IMR-90 (cell line): ENCODE data around the gene MAP3K5. TPM values are rescaled to one million over a fixed set of nuclear protein-coding genes. Genes with fewer than 3 reads are reported as not detected.
A peak's percentile ranks its signal among the peaks of the same experiment; 100 is the strongest.

Experiments
- ATAC-seq: fragments of 200-7000 bp; cut with Tn5 transposase; 2 replicates; pipeline ENCODE4 v1.9.1; 2020; ENCODE audit warnings: low read depth, mild to moderate bottlenecking, moderate library complexity
- BruUV-seq: library from RNA; stranded (reverse); fragments of 400-500 nt; replicated peaks from 2 replicates; lab custom pipeline; 2021; lab: Mats Ljungman, UMichigan
- CTCF ChIA-PET: fragments of 300-600 bp; formaldehyde crosslinking; extraction: SDS; loops from one replicate; lab custom pipeline; 2021; ENCODE audit warnings: antibody characterized with exemption; lab: Yijun Ruan, JAX
- POLR2A ChIA-PET: fragments of 300-600 bp; sonication (Branson Sonifier 250); formaldehyde crosslinking; loops from one replicate; lab custom pipeline; 2022; ENCODE audit warnings: antibody characterized with exemption; ENCODE audit not compliant: unreplicated experiment; lab: Charles Lee
- DNase-seq: peaks from one replicate; pipeline ENCODE4 v3.0.0; 2013
- H2AFZ ChIP-seq: replicated peaks from 2 replicates; pipeline ENCODE3; 2013; ENCODE audit warnings: low read length, mild to moderate bottlenecking; ENCODE audit not compliant: poor library complexity
- H2AK5ac ChIP-seq: 2 replicates; pipeline ENCODE4 v1.6.1; 2013; ENCODE audit warnings: low read depth, low read length, inconsistent platforms
- H2AK9ac ChIP-seq: replicated peaks from 2 replicates; pipeline ENCODE3; 2013; ENCODE audit warnings: mild to moderate bottlenecking, low read depth, low read length, moderate library complexity; ENCODE audit not compliant: poor library complexity
- H2BK120ac ChIP-seq: 2 replicates; pipeline ENCODE4 v1.6.1; 2013; ENCODE audit warnings: low read depth, low read length, inconsistent platforms
- H2BK15ac ChIP-seq: 3 replicates; pipeline ENCODE4 v1.6.1; 2013; ENCODE audit warnings: low read depth, low read length, inconsistent platforms
- H2BK20ac ChIP-seq: 2 replicates; pipeline ENCODE4 v1.6.1; 2013; ENCODE audit warnings: low read depth, mild to moderate bottlenecking, inconsistent platforms, low read length, moderate library complexity
- H2BK5ac ChIP-seq: 2 replicates; pipeline ENCODE4 v1.6.1; 2013; ENCODE audit warnings: mild to moderate bottlenecking, low read depth, low read length, inconsistent platforms; ENCODE audit not compliant: poor library complexity, severe bottlenecking
- H3K14ac ChIP-seq: replicated peaks from 2 replicates; pipeline ENCODE4 v1.6.1; 2013; ENCODE audit warnings: low read depth, low read length, inconsistent platforms
- H3K18ac ChIP-seq: 2 replicates; pipeline ENCODE4 v1.6.1; 2013; ENCODE audit warnings: low read depth, low read length, control low read depth
- H3K23ac ChIP-seq: 2 replicates; pipeline ENCODE4 v1.6.1; 2013; ENCODE audit warnings: low read depth, low read length, inconsistent platforms
- H3K27ac ChIP-seq: 2 replicates; pipeline ENCODE4 v1.5.1; 2013; ENCODE audit warnings: mild to moderate bottlenecking, control low read depth, low read length; ENCODE audit not compliant: insufficient read depth
- H3K27me3 ChIP-seq: 2 replicates; pipeline ENCODE4 v1.6.1; 2013; ENCODE audit warnings: low read length; ENCODE audit not compliant: control insufficient read depth, insufficient read depth
- H3K36me3 ChIP-seq: 2 replicates; pipeline ENCODE4 v1.6.1; 2013; ENCODE audit warnings: low read length, mixed read lengths; ENCODE audit not compliant: control insufficient read depth, insufficient read depth
- H3K4ac ChIP-seq: 2 replicates; pipeline ENCODE4 v1.6.1; 2013; ENCODE audit warnings: low read depth, low read length, inconsistent platforms
- H3K4me1 ChIP-seq: 2 replicates; pipeline ENCODE4 v1.6.1; 2013; ENCODE audit warnings: low read length, mixed read lengths; ENCODE audit not compliant: control insufficient read depth, insufficient read depth
- H3K4me2 ChIP-seq: 2 replicates; pipeline ENCODE4 v1.6.1; 2013; ENCODE audit warnings: low read depth, mild to moderate bottlenecking, control low read depth, low read length, moderate library complexity
- H3K4me3 ChIP-seq: 2 replicates; pipeline ENCODE4 v1.5.1; 2013; ENCODE audit warnings: low read depth, mild to moderate bottlenecking, control low read depth, low read length, moderate library complexity; ENCODE audit not compliant: insufficient read depth
- H3K56ac ChIP-seq: 2 replicates; pipeline ENCODE4 v1.6.1; 2013; ENCODE audit warnings: low read length, inconsistent platforms; ENCODE audit not compliant: insufficient read depth; ENCODE audit errors: extremely low read depth
- H3K79me1 ChIP-seq, 2 experiments: 2 replicates each; pipeline ENCODE4 v1.6.1; 2013; ENCODE audit warnings: low read length in 2 of 2, inconsistent platforms in 1 of 2, low read depth in 1 of 2
- H3K9ac ChIP-seq: 2 replicates; pipeline ENCODE4 v1.6.1; 2013; ENCODE audit warnings: low read depth, low read length, control low read depth
- H3K9me1 ChIP-seq: 2 replicates; pipeline ENCODE4 v1.6.1; 2013; ENCODE audit warnings: low read length, inconsistent platforms; ENCODE audit not compliant: insufficient read depth
- H3K9me3 ChIP-seq: 2 replicates; pipeline ENCODE4 v1.6.1; 2013; ENCODE audit warnings: low read length; ENCODE audit not compliant: control insufficient read depth, insufficient read depth
- H4K20me1 ChIP-seq: 2 replicates; pipeline ENCODE4 v1.6.1; 2013; ENCODE audit warnings: low read length, inconsistent platforms; ENCODE audit not compliant: insufficient read depth
- H4K5ac ChIP-seq: 2 replicates; pipeline ENCODE4 v1.6.1; 2013; ENCODE audit warnings: mild to moderate bottlenecking, low read depth, low read length, control low read depth
- H4K8ac ChIP-seq, 2 experiments: 2 replicates each; pipeline ENCODE4 v1.6.1; 2013; ENCODE audit warnings: low read depth in 2 of 2, low read length in 2 of 2, control low read depth in 1 of 2, inconsistent platforms in 1 of 2
- H4K91ac ChIP-seq: 2 replicates; pipeline ENCODE4 v1.6.1; 2013; ENCODE audit warnings: low read depth, low read length, inconsistent platforms; ENCODE audit not compliant: insufficient read depth
- CTCF ChIP-seq: conservative IDR thresholded peaks from 2 replicates; pipeline ENCODE4 v1.5.1; 2012; ENCODE audit warnings: mild to moderate bottlenecking, low read depth, low read length, improper control_type of control experiment
- MAZ ChIP-seq: IDR thresholded peaks from 2 replicates; pipeline ENCODE4 v1.6.1; 2012; ENCODE audit warnings: low read depth, mild to moderate bottlenecking, low read length, improper control_type of control experiment, moderate library complexity, borderline replicate concordance
- RFX5 ChIP-seq: IDR thresholded peaks from 2 replicates; pipeline ENCODE4 v1.8.0; 2012; ENCODE audit warnings: low read depth, mild to moderate bottlenecking, low read length, moderate library complexity
- USF2 ChIP-seq: fragments of 150-350 bp; IDR thresholded peaks from 2 replicates; pipeline ENCODE4 v1.6.1; 2017; ENCODE audit warnings: mild to moderate bottlenecking, antibody characterized with exemption, low read length, low read depth
- WGBS, 2 experiments: methylation state at CpG; one replicate each; pipeline versions ENCODE4 v1.1.5 to v1.1.7; 2013; ENCODE audit warnings: missing lambda C conversion rate in 2 of 2; ENCODE audit not compliant: insufficient read length in 1 of 2; ENCODE audit errors: extremely low coverage in 2 of 2; 5-methylcytosine and 5-hydroxymethylcytosine counted together
- dilution Hi-C: fragments of 300-500 bp; cut with HindIII; formaldehyde crosslinking; loops from one replicate; pipeline ENCODE4 v1.14.3; 2018; ENCODE audit warnings: low sequenced_read_pairs; ENCODE audit not compliant: unreplicated experiment
- in situ Hi-C: fragments of 300-500 bp; cut with MboI; formaldehyde crosslinking; loops from 3 replicates; pipeline ENCODE4 v1.14.3; 2019; ENCODE audit warnings: low sequenced_read_pairs, inconsistent platforms, mixed read lengths
- intact Hi-C: fragments of 100-400 bp; cut with micrococcal nuclease; formaldehyde crosslinking; loops from 2 replicates; pipeline ENCODE4 v1.10.0; 2022
- polyA plus RNA-seq, 3 experiments: library from polyadenylated mRNA; depleted of rRNA; stranded (reverse); fragments of >200 nt; gene quantifications; 2 replicates each; pipeline ENCODE4 v1.2.3, GENCODE V29; 2012; ENCODE audit warnings: low replicate concordance in 1 of 3
- total RNA-seq: library from RNA; depleted of rRNA; stranded (reverse); fragments of >200 nt; gene quantifications from 2 replicates; pipeline ENCODE4 v1.2.3, GENCODE V29; 2012

The MAP3K5 gene
- total and polyA plus RNA-seq, 2 of the 4 experiments (the other 2 are of a cell fraction): 5.4 to 17.6 TPM

GRCh38 chr6:136783495-136784270 lies 8.6 kb downstream of the MAP3K5 start:
- WGBS, 2 experiments: 100% methylated on average over 2 of the region's 9 CpGs; no CpG with 5 or more reads in 1 of the 2 experiments
- Histone ChIP-seq H2BK20ac (peak overlapping the region; percentile 21; the same call in 1 of the 2 replicates), H2BK120ac (0 out of 2 replicates have a peak overlapping the region, but pooled peaks have one; percentile 37), H3K4ac (peak overlapping the region; percentile 60; the same call in 1 of the 2 replicates), H3K9ac (no peak overlapping the region), H3K27ac (peak overlapping the region; percentile 41; the same call in 1 of the 2 replicates), H2AK9ac (peak overlapping the region; percentile 2), H3K18ac (no peak overlapping the region), H2AFZ (no peak overlapping the region), H3K4me3 (no peak overlapping the region), H3K4me1 (peaks cover 25% of the 10 kb centered on the region), H4K8ac (peak overlapping the region; percentile 38 to 40; a peak in 3 of 4 replicates), H3K56ac (no peak overlapping the region), H4K91ac (peak overlapping the region; percentile 43), H2AK5ac (peak overlapping the region; percentile 70), H2BK5ac (peak overlapping the region; percentile 51), H3K4me2 (no peak overlapping the region), H4K20me1 (no peaks in the 10 kb centered on the region), H3K23ac (peak overlapping the region; percentile 11; the same call in 1 of the 2 replicates), H4K5ac (peak overlapping the region; percentile 22; the same call in 1 of the 2 replicates), H3K36me3 (no peaks in the 10 kb centered on the region), H3K9me1 (peaks cover 22% of the 10 kb centered on the region), H2BK15ac (peak overlapping the region; percentile 73; the same call in 1 of the 3 replicates), H3K14ac (no peak overlapping the region; the same call in 1 of the 2 replicates), H3K27me3 (no peaks in the 10 kb centered on the region), H3K9me3 (no peaks in the 10 kb centered on the region), H3K79me1 (peaks cover 34 to 71% of the 10 kb centered on the region in 2 experiments)
- in situ Hi-C loops: loop anchor here (25.0 kb wide), 1 partner anchor 496 kb away; the partner anchor contains the start of gene BCLAF1
- BruUV-seq: no TSS peak
- TF ChIP-seq USF2: no peak
- no peak for TF ChIP-seq RFX5
- no peak for TF ChIP-seq CTCF
- no peak for TF ChIP-seq MAZ
- intact Hi-C loops: no loop called here
- POLR2A ChIA-PET: interaction anchor here (0.7 kb wide), 1 partner anchor 16 kb away, joined by 3 read pairs; no protein-coding TSS in a partner anchor
- dilution Hi-C loops: no loop called here
- no peak for ATAC-seq
- no peak for DNase-seq
- CTCF ChIA-PET: interaction anchor here (0.6 to 1.0 kb wide), 2 partner anchors 45 to 73 kb away, joined by 3 read pairs; no protein-coding TSS in a partner anchor
